ENCODE results near the gene CCDC201. TPM values are rescaled to one million over a fixed set of nuclear protein-coding genes. Genes with fewer than 3 reads are reported as not detected.

The CCDC201 gene
- total and polyA plus RNA-seq, 2 of the 8 experiments (the other 6 are each of a cell fraction or from before 2014, with no cell fraction given) = not detected

DNA sequence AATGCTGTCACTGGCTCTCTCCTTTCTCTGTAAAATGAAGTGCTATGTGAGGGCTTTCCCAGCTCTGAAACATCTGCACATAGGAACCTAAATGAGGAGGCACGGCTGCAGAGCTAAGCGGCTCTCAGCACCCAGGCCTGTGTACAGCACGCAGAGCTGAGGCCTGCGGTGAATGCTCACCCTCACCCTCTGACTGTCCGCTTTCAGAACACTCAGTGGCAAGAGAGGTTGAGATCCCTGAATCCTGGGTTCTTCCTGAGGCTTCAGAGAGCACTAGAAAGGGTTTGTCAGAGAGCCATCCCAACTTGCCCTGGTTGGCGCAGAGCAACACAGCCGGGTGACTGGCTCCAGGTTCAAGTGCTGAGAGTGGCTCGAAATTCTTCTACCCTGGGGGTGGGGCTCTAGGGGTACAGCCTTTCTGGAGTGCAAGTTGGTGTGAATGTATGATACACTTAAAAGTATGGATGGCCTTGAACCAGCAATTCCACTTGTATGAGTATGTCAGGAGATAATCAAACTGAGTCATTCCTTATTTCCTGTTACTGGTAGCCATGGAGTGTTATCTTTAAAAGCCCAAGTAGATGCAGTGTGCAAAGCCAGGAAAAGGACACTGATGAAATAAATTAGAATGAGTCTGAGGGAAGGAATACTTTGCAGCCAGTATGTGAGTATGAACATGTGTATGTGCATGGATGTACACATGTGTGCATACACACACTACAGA lies 1.7 kb upstream of the CCDC201 start (continued):
- TF ChIP-seq ZNF274 (IDR thresholded peaks at IDR 0.05; ENCODE audit: borderline replicate concordance, extremely low read depth, low read length) = no peak
- no peak for TF ChIP-seq BCL11A (IDR thresholded peaks at IDR 0.05; ENCODE audit: low read depth in 2 of 2, low read length in 2 of 2)
- TF ChIP-seq CTBP2 (IDR thresholded peaks at IDR 0.05; ENCODE audit: borderline replicate concordance, insufficient read depth, insufficient read length, low read length) = no peak

All from H1 (cell line).